IMR-90 (cell line): Measurements from ENCODE around the gene SLX4IP. TPM values are rescaled to one million over a fixed set of nuclear protein-coding genes. Genes with fewer than 3 reads are reported as not detected.

Experiments
- ATAC-seq: fragments of 200-7000 bp; cut with Tn5 transposase; 2 replicates; pipeline ENCODE4 v1.9.1; 2020; ENCODE audit warnings: low read depth, mild to moderate bottlenecking, moderate library complexity
- BruUV-seq: library from RNA; stranded (reverse); fragments of 400-500 nt; replicated peaks from 2 replicates; lab custom pipeline; 2021; lab: Mats Ljungman, UMichigan
- CTCF ChIA-PET: fragments of 300-600 bp; formaldehyde crosslinking; extraction: SDS; loops from one replicate; lab custom pipeline; 2021; ENCODE audit warnings: antibody characterized with exemption; lab: Yijun Ruan, JAX
- POLR2A ChIA-PET: fragments of 300-600 bp; sonication (Branson Sonifier 250); formaldehyde crosslinking; loops from one replicate; lab custom pipeline; 2022; ENCODE audit warnings: antibody characterized with exemption; ENCODE audit not compliant: unreplicated experiment; lab: Charles Lee
- DNase-seq: peaks from one replicate; pipeline ENCODE4 v3.0.0; 2013
- H2AFZ ChIP-seq: replicated peaks from 2 replicates; pipeline ENCODE3; 2013; ENCODE audit warnings: low read length, mild to moderate bottlenecking; ENCODE audit not compliant: poor library complexity
- H2AK5ac ChIP-seq: 2 replicates; pipeline ENCODE4 v1.6.1; 2013; ENCODE audit warnings: low read depth, low read length, inconsistent platforms
- H2AK9ac ChIP-seq: replicated peaks from 2 replicates; pipeline ENCODE3; 2013; ENCODE audit warnings: mild to moderate bottlenecking, low read depth, low read length, moderate library complexity; ENCODE audit not compliant: poor library complexity
- H2BK120ac ChIP-seq: 2 replicates; pipeline ENCODE4 v1.6.1; 2013; ENCODE audit warnings: low read depth, low read length, inconsistent platforms
- H2BK15ac ChIP-seq: 3 replicates; pipeline ENCODE4 v1.6.1; 2013; ENCODE audit warnings: low read depth, low read length, inconsistent platforms
- H2BK20ac ChIP-seq: 2 replicates; pipeline ENCODE4 v1.6.1; 2013; ENCODE audit warnings: low read depth, mild to moderate bottlenecking, inconsistent platforms, low read length, moderate library complexity
- H2BK5ac ChIP-seq: 2 replicates; pipeline ENCODE4 v1.6.1; 2013; ENCODE audit warnings: mild to moderate bottlenecking, low read depth, low read length, inconsistent platforms; ENCODE audit not compliant: poor library complexity, severe bottlenecking
- H3K14ac ChIP-seq: replicated peaks from 2 replicates; pipeline ENCODE4 v1.6.1; 2013; ENCODE audit warnings: low read depth, low read length, inconsistent platforms
- H3K18ac ChIP-seq: 2 replicates; pipeline ENCODE4 v1.6.1; 2013; ENCODE audit warnings: low read depth, low read length, control low read depth
- H3K23ac ChIP-seq: 2 replicates; pipeline ENCODE4 v1.6.1; 2013; ENCODE audit warnings: low read depth, low read length, inconsistent platforms
- H3K27ac ChIP-seq: 2 replicates; pipeline ENCODE4 v1.5.1; 2013; ENCODE audit warnings: mild to moderate bottlenecking, control low read depth, low read length; ENCODE audit not compliant: insufficient read depth
- H3K27me3 ChIP-seq: 2 replicates; pipeline ENCODE4 v1.6.1; 2013; ENCODE audit warnings: low read length; ENCODE audit not compliant: control insufficient read depth, insufficient read depth
- H3K36me3 ChIP-seq: 2 replicates; pipeline ENCODE4 v1.6.1; 2013; ENCODE audit warnings: low read length, mixed read lengths; ENCODE audit not compliant: control insufficient read depth, insufficient read depth
- H3K4ac ChIP-seq: 2 replicates; pipeline ENCODE4 v1.6.1; 2013; ENCODE audit warnings: low read depth, low read length, inconsistent platforms
- H3K4me1 ChIP-seq: 2 replicates; pipeline ENCODE4 v1.6.1; 2013; ENCODE audit warnings: low read length, mixed read lengths; ENCODE audit not compliant: control insufficient read depth, insufficient read depth
- H3K4me2 ChIP-seq: 2 replicates; pipeline ENCODE4 v1.6.1; 2013; ENCODE audit warnings: low read depth, mild to moderate bottlenecking, control low read depth, low read length, moderate library complexity
- H3K4me3 ChIP-seq: 2 replicates; pipeline ENCODE4 v1.5.1; 2013; ENCODE audit warnings: low read depth, mild to moderate bottlenecking, control low read depth, low read length, moderate library complexity; ENCODE audit not compliant: insufficient read depth
- H3K56ac ChIP-seq: 2 replicates; pipeline ENCODE4 v1.6.1; 2013; ENCODE audit warnings: low read length, inconsistent platforms; ENCODE audit not compliant: insufficient read depth; ENCODE audit errors: extremely low read depth
- H3K79me1 ChIP-seq, 2 experiments: 2 replicates each; pipeline ENCODE4 v1.6.1; 2013; ENCODE audit warnings: low read length in 2 of 2, inconsistent platforms in 1 of 2, low read depth in 1 of 2
- H3K9ac ChIP-seq: 2 replicates; pipeline ENCODE4 v1.6.1; 2013; ENCODE audit warnings: low read depth, low read length, control low read depth
- H3K9me1 ChIP-seq: 2 replicates; pipeline ENCODE4 v1.6.1; 2013; ENCODE audit warnings: low read length, inconsistent platforms; ENCODE audit not compliant: insufficient read depth
- H3K9me3 ChIP-seq: 2 replicates; pipeline ENCODE4 v1.6.1; 2013; ENCODE audit warnings: low read length; ENCODE audit not compliant: control insufficient read depth, insufficient read depth
- H4K20me1 ChIP-seq: 2 replicates; pipeline ENCODE4 v1.6.1; 2013; ENCODE audit warnings: low read length, inconsistent platforms; ENCODE audit not compliant: insufficient read depth
- H4K5ac ChIP-seq: 2 replicates; pipeline ENCODE4 v1.6.1; 2013; ENCODE audit warnings: mild to moderate bottlenecking, low read depth, low read length, control low read depth
- H4K8ac ChIP-seq, 2 experiments: 2 replicates each; pipeline ENCODE4 v1.6.1; 2013; ENCODE audit warnings: low read depth in 2 of 2, low read length in 2 of 2, control low read depth in 1 of 2, inconsistent platforms in 1 of 2
- H4K91ac ChIP-seq: 2 replicates; pipeline ENCODE4 v1.6.1; 2013; ENCODE audit warnings: low read depth, low read length, inconsistent platforms; ENCODE audit not compliant: insufficient read depth
- CEBPB ChIP-seq: IDR thresholded peaks from 2 replicates; pipeline ENCODE4 v1.6.1; 2012; ENCODE audit warnings: low read depth, low read length, improper control_type of control experiment
- WGBS, 2 experiments: methylation state at CpG; one replicate each; pipeline versions ENCODE4 v1.1.5 to v1.1.7; 2013; ENCODE audit warnings: missing lambda C conversion rate in 2 of 2; ENCODE audit not compliant: insufficient read length in 1 of 2; ENCODE audit errors: extremely low coverage in 2 of 2; 5-methylcytosine and 5-hydroxymethylcytosine counted together
- dilution Hi-C: fragments of 300-500 bp; cut with HindIII; formaldehyde crosslinking; loops from one replicate; pipeline ENCODE4 v1.14.3; 2018; ENCODE audit warnings: low sequenced_read_pairs; ENCODE audit not compliant: unreplicated experiment
- in situ Hi-C: fragments of 300-500 bp; cut with MboI; formaldehyde crosslinking; loops from 3 replicates; pipeline ENCODE4 v1.14.3; 2019; ENCODE audit warnings: low sequenced_read_pairs, inconsistent platforms, mixed read lengths
- intact Hi-C: fragments of 100-400 bp; cut with micrococcal nuclease; formaldehyde crosslinking; loops from 2 replicates; pipeline ENCODE4 v1.10.0; 2022
- polyA plus RNA-seq, 3 experiments: library from polyadenylated mRNA; depleted of rRNA; stranded (reverse); fragments of >200 nt; gene quantifications; 2 replicates each; pipeline ENCODE4 v1.2.3, GENCODE V29; 2012; ENCODE audit warnings: low replicate concordance in 1 of 3
- total RNA-seq: library from RNA; depleted of rRNA; stranded (reverse); fragments of >200 nt; gene quantifications from 2 replicates; pipeline ENCODE4 v1.2.3, GENCODE V29; 2012

SLX4IP gene
- total and polyA plus RNA-seq, 2 of the 4 experiments (the other 2 are of a cell fraction) = 1.3 to 5.9 TPM

GRCh38 chr20:10502098-10502526, 67.0 kb downstream of the SLX4IP start:
- Histone ChIP-seq H3K4ac (no peak overlapping the region), H3K27me3 (no peaks in the 10 kb centered on the region), H3K9ac (no peak overlapping the region)

More at GRCh38 chr20:10502098-10502526, 67.0 kb downstream of the SLX4IP start:
- Histone ChIP-seq H2AK5ac (no peak overlapping the region), H2BK20ac (no peak overlapping the region), H2BK120ac (no peak overlapping the region), H4K5ac (no peak overlapping the region), H3K79me1 (peaks cover 7 to 8% of the 10 kb centered on the region in 2 experiments; a peak in 3 of 4 replicates), H3K9me3 (no peaks in the 10 kb centered on the region), H4K8ac (no peak overlapping the region), H2BK15ac (no peak overlapping the region), H3K4me2 (no peak overlapping the region), H3K56ac (no peak overlapping the region), H2BK5ac (no peak overlapping the region), H3K14ac (no peak overlapping the region), H3K18ac (no peak overlapping the region), H3K36me3 (no peaks in the 10 kb centered on the region), H2AFZ (no peak overlapping the region), H3K27ac (no peak overlapping the region), H3K23ac (no peak overlapping the region), H4K20me1 (no peaks in the 10 kb centered on the region), H3K9me1 (no peaks in the 10 kb centered on the region), H3K4me3 (no peak overlapping the region), H3K4me1 (peaks cover 5% of the 10 kb centered on the region), H2AK9ac (no peak overlapping the region), H4K91ac (no peak overlapping the region)
- intact Hi-C loops (no loop called here), dilution Hi-C loops (no loop called here), in situ Hi-C loops (no loop called here)
- TF ChIP-seq CEBPB = no peak
- DNase-seq (no peak), ATAC-seq (no peak)
- WGBS, 2 experiments = 91% methylated on average over 3 of the region's 5 CpGs; no CpG with 5 or more reads in 1 of the 2 experiments
- POLR2A ChIA-PET = no interaction called here
- CTCF ChIA-PET = no interaction called here
- no TSS peak for BruUV-seq
